Measurements from ENCODE around the gene HECTD4. TPM values are rescaled to one million over a fixed set of nuclear protein-coding genes. Genes with fewer than 3 reads are reported as not detected.

Gene HECTD4
- total and polyA plus RNA-seq, 9 of the 15 experiments (the other 6 are each of a cell fraction or from before 2014, with no cell fraction given), result 3.5 to 33.3 (median 13.5) TPM

DNA sequence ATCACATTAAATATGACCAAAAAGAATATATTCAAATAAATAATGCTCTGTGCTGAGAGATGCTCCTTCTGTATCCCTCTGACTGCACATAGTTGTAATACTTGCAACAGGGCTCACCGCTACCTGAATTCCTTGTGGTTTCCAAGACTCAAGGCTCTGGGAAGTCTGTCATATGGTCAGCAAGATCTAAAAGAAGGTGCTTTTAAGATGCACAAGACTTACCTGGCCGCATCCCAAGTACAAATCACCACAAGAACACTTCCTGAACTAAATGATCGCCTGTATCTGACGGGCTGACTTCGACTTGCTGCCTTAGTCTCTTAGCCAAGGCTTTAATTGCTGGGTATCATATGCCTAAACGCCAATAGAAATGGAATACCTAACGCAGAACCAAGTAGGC lies 67.2 kb downstream of the HECTD4 start:
- no peaks in the 10 kb centered on the region for H3K79me2 ChIP-seq (ENCODE audit: control insufficient read depth, insufficient read depth, low read length)
- H3K27me3 ChIP-seq (ENCODE audit: control insufficient read depth in 2 of 2, insufficient read depth in 2 of 2, low read length in 2 of 2), result no peaks in the 10 kb centered on the region
- DNase-seq (ENCODE audit: extremely low read depth in 1 of 4, low spot score in 3 of 4) (no peak), ATAC-seq (no peak), FAIRE-seq (no peak)
- H2AFZ ChIP-seq (ENCODE audit: low read depth, low read length), result no peak overlapping the region
- H4K20me1 ChIP-seq (replicated peaks; ENCODE audit: control insufficient read depth, insufficient read depth, low read length), result no peaks in the 10 kb centered on the region
- WGBS (ENCODE audit: insufficient coverage, low coverage, missing lambda C conversion rate), result 89% methylated on average over 7 of the region's 7 CpGs
- no peak overlapping the region for H3K4me3 ChIP-seq
- H3K4me1 ChIP-seq (replicated peaks in 1 of 2; ENCODE audit: control insufficient read depth in 2 of 2, insufficient read depth in 2 of 2, low read length in 2 of 2), result no peaks in the 10 kb centered on the region
- H3K36me3 ChIP-seq (ENCODE audit: control insufficient read depth, insufficient read depth, low read length), result peaks cover 44% of the 10 kb centered on the region
- no peaks in the 10 kb centered on the region for H3K9me3 ChIP-seq (replicated peaks; ENCODE audit: control insufficient read depth, insufficient read depth, low read depth, low read length)
- no peak overlapping the region for H3K4me2 ChIP-seq (ENCODE audit: insufficient read depth, low read length)
- TF ChIP-seq, protein P1, sequence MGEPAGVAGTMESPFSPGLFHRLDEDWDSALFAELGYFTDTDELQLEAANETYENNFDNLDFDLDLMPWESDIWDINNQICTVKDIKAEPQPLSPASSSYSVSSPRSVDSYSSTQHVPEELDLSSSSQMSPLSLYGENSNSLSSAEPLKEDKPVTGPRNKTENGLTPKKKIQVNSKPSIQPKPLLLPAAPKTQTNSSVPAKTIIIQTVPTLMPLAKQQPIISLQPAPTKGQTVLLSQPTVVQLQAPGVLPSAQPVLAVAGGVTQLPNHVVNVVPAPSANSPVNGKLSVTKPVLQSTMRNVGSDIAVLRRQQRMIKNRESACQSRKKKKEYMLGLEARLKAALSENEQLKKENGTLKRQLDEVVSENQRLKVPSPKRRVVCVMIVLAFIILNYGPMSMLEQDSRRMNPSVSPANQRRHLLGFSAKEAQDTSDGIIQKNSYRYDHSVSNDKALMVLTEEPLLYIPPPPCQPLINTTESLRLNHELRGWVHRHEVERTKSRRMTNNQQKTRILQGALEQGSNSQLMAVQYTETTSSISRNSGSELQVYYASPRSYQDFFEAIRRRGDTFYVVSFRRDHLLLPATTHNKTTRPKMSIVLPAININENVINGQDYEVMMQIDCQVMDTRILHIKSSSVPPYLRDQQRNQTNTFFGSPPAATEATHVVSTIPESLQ (CRISPR knock-in tag; IDR thresholded peaks at IDR 0.05), result no peak
- TF ChIP-seq DNMT1 (IDR thresholded peaks at IDR 0.05), result no peak
- TF ChIP-seq, protein P2, sequence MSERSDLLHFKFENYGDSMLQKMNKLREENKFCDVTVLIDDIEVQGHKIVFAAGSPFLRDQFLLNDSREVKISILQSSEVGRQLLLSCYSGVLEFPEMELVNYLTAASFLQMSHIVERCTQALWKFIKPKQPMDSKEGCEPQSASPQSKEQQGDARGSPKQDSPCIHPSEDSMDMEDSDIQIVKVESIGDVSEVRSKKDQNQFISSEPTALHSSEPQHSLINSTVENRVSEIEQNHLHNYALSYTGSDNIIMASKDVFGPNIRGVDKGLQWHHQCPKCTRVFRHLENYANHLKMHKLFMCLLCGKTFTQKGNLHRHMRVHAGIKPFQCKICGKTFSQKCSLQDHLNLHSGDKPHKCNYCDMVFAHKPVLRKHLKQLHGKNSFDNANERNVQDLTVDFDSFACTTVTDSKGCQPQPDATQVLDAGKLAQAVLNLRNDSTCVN (CRISPR knock-in tag; IDR thresholded peaks at IDR 0.05), result no peak
- TF ChIP-seq POLR2G (IDR thresholded peaks at IDR 0.05; ENCODE audit: low read depth, low read length), result no peak
- no peak for TF ChIP-seq SMAD4 (CRISPR knock-in tag; conservative IDR thresholded peaks at IDR 0.05)
- TF ChIP-seq GTF2E2 (tag; IDR thresholded peaks at IDR 0.05), result no peak
- TF ChIP-seq CREB1 (IDR thresholded peaks at IDR 0.05), result no peak
- TF ChIP-seq CREB1 (CRISPR knock-in tag; IDR thresholded peaks at IDR 0.05), result no peak
- no peak for TF ChIP-seq TEAD1 (CRISPR knock-in tag; IDR thresholded peaks at IDR 0.05)
- no peak for TF ChIP-seq FIP1L1 (IDR thresholded peaks at IDR 0.05; ENCODE audit: low read depth, low read length, poor library complexity, severe bottlenecking)
- TF ChIP-seq, protein P3, sequence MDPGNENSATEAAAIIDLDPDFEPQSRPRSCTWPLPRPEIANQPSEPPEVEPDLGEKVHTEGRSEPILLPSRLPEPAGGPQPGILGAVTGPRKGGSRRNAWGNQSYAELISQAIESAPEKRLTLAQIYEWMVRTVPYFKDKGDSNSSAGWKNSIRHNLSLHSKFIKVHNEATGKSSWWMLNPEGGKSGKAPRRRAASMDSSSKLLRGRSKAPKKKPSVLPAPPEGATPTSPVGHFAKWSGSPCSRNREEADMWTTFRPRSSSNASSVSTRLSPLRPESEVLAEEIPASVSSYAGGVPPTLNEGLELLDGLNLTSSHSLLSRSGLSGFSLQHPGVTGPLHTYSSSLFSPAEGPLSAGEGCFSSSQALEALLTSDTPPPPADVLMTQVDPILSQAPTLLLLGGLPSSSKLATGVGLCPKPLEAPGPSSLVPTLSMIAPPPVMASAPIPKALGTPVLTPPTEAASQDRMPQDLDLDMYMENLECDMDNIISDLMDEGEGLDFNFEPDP (CRISPR knock-in tag; IDR thresholded peaks at IDR 0.05), result no peak
- TF ChIP-seq HNRNPL (IDR thresholded peaks at IDR 0.05; ENCODE audit: low read depth, low read length), result no peak
- TF ChIP-seq BCL6 (CRISPR knock-in tag; IDR thresholded peaks at IDR 0.05), result no peak
- TF ChIP-seq ZFP36 (IDR thresholded peaks at IDR 0.05; ENCODE audit: low read depth, low read length, partially characterized antibody), result no peak
- no peak for TF ChIP-seq EZH2 (IDR thresholded peaks at IDR 0.05; ENCODE audit: borderline replicate concordance, low read depth, low read length)
- intact Hi-C loops (cut with micrococcal nuclease), result no loop called here
- no TSS peak for BruUV-seq (replicated peaks)
- in situ Hi-C loops (cut with MboI), result no loop called here
- ChIA-PET CTCF (ENCODE audit: low intra/inter-chr PET ratio) (no interaction called here), POLR2A (interaction anchor here (0.6 kb wide), 1 partner anchor 61 kb away, joined by 3 read pairs; no protein-coding TSS in a partner anchor)
- H3K9ac ChIP-seq (ENCODE audit: insufficient read depth in 1 of 2, low read depth in 2 of 2, low read length in 2 of 2), result no peak overlapping the region
- H3K27ac ChIP-seq (ENCODE audit: extremely low read depth, low read depth, low read length), result no peak overlapping the region
- no peaks in the 10 kb centered on the region for H3K9me1 ChIP-seq (ENCODE audit: control insufficient read depth, insufficient read depth, low read length)

Data from K562 (cell line).